Stimulated activated CD4-positive, alpha-beta T cell treated with anti-CD3 and anti-CD28 coated beads, Interleukin-12 subunit alpha, Interleukin-12 subunit beta, amount 100 ng/mL, for 24 hours (primary cell): ENCODE measurements around the gene VSIG10L.

ENCODE experiments used
- DNase-seq, 2 experiments: peaks; one replicate each; pipeline ENCODE4 v3.0.0-alpha.2; 2020; ENCODE audit warnings: low read depth in 2 of 2

VSIG10L gene

GRCh38 chr19:51317968-51318367, 24.0 kb downstream of the VSIG10L start:
- DNase-seq: no peak

- DNase-seq: no peak
Measured at GRCh38 chr19:51317376-51317775, 24.6 kb downstream of the VSIG10L start.

DNA sequence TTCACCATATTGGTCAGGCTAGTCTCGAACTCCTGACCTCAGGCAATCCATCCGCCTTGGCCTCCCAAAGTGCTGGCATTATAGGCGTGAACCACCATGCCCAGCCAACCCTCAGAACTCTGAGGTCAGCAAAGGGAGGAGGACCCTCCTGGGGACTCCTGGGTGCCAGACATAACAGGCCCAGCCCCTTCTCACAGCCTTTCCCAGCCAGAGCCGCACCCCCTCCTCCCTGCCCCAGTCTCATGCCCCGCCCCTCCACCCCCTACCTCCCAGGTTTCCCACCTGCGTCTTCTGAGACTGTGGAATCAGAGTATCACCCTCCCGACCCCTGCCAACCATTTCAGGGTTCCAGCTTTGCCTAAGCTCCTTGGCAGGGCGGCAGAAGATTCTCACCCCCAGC, 25.3 kb downstream of the VSIG10L start:
- DNase-seq: no peak

GRCh38 chr19:51311351-51312257, 30.3 kb downstream of the VSIG10L start, which contains the start of gene IGLON5:
Gene IGLON5 (plus strand): TSS chr19:51311644. CDS start chr19:51311848, 204 bp downstream.
- DNase-seq: no peak

DNA sequence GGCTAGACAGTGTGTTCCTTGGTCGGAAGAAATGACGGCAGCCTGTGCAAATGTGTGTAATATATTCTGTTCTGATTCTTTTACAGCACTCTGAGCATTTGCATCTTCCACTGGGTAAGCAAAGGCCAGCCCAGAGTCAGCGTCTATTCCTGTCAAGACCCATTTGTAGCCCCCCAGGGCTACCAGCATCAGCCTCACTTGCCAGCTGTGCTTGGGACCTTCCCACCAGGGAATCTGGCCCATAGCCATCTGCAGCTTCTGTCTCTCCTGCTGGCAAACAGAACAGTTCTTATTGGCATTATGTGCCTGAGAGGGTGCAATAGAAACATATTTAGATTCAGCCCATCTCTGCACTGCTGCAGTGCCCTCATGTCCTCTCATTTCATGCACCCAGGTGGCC, 36.5 kb downstream of the VSIG10L start:
- DNase-seq: no peak

- DNase-seq: no peak
Measured at GRCh38 chr19:51301266-51301665, 40.7 kb downstream of the VSIG10L start.

GRCh38 chr19:51297406-51297805, 44.5 kb downstream of the VSIG10L start:
- no peak for DNase-seq

DNA sequence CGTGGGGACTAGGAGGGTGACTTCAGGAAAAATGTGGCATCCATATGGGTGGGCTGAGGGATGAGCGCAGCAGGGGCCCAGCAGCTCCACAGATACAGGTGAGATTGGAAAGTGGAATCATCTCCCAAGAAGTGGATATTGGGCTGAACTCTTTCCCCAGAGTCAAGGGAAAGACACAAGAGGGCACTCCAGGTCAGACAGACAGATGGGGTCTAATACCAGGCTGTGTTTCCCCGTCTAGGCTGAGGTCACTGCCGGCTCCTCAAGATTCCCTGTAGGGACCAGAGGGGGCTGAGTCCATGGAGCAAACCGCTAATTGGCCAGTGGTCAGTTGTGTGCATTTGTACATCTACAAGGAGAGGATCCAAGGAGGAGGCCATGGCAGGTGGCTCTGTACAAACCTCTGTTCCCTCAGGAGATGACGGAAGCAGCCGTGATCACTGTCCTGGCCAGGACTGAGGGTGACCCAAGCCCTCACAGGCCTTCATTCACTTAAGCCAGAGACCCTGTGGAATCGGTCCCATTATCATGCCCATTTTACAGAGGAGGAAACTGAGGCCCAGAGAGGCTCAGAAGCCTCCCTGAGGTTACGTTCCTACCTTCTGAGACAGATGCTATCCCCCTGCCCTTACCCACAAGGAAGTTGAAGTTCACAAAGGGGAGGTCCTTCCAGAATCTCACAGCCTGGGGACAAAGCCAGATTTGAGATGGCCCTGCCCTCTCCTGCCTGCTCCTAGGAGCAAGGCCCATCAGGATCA, 45.4 kb downstream of the VSIG10L start:
- no peak for DNase-seq

- DNase-seq: no peak
Measured at GRCh38 chr19:51295382-51296126, 46.4 kb downstream of the VSIG10L start.

GRCh38 chr19:51294977-51295375, 47.0 kb downstream of the VSIG10L start:
- DNase-seq: no peak

- no peak for DNase-seq
Measured at GRCh38 chr19:51294211-51294976, 47.5 kb downstream of the VSIG10L start.

DNA sequence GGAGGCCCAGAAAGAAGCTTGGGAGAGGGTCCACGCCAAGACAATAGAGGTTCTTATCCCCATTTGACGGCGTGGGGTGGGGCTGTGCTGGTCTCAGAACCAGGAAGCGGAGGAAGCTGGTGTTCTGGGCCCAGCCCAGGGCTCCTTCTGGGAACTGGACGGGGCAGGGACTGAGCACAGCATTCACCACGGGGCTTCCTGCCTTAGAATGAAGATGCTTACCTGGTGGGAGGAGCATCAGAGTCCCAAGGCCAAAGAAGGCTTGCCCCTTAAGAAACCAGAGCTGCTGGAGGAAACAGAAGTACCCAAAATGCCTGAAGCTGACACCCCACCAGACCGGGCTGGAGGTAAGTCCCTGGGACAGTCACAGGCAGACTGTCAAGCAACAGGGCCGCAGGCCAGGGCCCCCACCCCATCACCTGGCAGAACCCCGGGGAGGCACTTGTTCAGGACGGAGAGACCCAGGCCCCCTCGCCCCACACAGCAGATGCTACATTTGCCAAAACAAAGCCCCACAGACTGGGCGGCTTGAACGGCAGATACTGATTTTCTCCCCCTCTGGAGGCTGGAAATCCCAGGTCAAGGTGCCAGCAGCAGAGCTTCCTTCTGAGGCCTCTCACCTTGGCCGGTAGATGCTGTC, 48.2 kb downstream of the VSIG10L start:
- DNase-seq: no peak

DNA sequence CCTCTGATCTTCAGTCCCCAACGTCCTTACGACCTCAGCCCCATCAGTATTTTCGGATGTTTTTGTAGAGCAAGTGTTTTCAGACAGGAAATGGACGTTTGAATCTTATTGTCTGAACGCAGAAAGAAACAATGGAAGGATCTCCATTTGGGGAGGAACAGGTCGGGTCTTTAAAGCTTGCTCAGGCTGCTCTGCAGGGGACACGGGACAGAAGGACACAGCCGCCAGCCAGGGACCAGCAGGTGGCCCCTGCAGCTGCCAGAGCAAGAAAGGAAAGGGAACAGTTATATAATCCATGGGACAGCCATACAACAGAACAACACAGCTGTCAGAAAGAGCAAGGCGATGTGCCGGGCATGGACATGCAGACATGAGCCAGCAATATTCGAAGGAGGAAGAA, 49.0 kb downstream of the VSIG10L start:
- DNase-seq: no peak

DNA sequence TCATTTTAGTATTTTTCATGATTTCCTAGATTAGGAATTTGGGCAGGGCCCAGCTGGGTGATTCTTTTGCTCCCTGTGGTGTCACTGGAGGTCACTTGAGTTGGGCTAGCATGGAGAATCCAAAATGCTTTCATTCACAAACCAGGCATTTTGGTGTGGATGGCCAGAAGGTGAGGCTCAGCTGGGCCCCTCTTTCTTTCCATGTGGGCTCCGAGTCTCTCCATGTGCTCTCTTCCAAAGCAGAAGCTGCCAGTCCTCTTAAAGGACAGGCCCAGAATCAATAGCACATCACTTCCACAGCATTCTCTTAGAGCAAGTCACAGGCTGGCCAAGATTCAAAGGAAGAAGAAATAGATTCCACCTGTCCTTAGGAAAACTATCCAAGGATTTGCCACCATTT, 52.3 kb downstream of the VSIG10L start:
- no peak for DNase-seq

DNA sequence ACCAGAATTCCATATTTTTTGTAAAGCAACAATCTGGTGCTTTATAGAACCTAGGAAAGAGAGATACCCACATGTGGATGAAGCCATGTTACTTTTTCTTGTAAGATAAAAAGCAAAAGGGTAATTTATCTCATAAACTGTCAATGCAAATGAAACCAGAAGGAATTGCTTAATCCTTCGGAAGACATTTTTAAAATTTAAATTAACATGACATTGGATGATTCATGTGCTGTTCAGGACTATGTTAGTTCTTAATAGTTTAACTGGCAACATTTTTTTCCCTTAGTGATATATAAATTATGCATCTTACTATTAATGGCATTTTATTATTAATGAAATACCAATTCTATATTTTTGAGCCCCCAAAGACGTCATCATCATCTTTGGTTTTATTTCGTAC, 56.3 kb downstream of the VSIG10L start:
- DNase-seq: no peak

GRCh38 chr19:51282335-51282734, 59.6 kb downstream of the VSIG10L start:
- DNase-seq: no peak
